Middle frontal gyrus (tissue), 1 donor: ENCODE results near the gene LAYN.

Experiments
- DNase-seq: peaks from one replicate; pipeline ENCODE4 v3.0.0-alpha.2; 2015; ENCODE audit warnings: low spot score; ENCODE audit errors: extremely low spot score

LAYN gene, protein sequence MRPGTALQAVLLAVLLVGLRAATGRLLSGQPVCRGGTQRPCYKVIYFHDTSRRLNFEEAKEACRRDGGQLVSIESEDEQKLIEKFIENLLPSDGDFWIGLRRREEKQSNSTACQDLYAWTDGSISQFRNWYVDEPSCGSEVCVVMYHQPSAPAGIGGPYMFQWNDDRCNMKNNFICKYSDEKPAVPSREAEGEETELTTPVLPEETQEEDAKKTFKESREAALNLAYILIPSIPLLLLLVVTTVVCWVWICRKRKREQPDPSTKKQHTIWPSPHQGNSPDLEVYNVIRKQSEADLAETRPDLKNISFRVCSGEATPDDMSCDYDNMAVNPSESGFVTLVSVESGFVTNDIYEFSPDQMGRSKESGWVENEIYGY

GRCh38 chr11:111540114-111540936 is at the start of gene LAYN:
Gene LAYN (plus strand): TSS chr11:111540720. CDS start chr11:111540844, 124 bp downstream.
- no peak for DNase-seq

- no peak for DNase-seq
Measured at GRCh38 chr11:111494040-111494439, 46.5 kb upstream of the LAYN start.

GRCh38 chr11:111499483-111499882 is 41.0 kb upstream of the LAYN start:
- no peak for DNase-seq

DNA sequence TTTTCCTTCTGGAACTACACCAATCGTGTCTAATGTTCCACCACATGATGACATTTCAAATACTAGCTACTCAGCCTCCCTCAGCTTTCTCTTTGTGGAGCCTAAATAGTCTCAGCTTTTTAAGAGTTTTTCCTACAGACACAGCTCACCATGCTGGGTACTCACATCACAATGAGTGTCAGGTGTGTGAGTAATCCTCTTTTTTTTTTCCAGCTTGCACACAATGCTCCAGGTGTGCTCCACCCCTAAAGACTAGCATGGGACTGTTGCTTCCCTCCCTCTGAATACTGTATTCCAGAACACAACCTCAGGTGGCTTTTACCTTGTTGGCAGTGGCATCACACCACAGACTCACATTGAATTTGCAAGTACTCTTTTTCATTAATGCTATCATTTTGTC is 40.0 kb upstream of the LAYN start:
- DNase-seq = no peak

GRCh38 chr11:111502611-111503010 is 37.9 kb upstream of the LAYN start:
- no peak for DNase-seq

GRCh38 chr11:111510311-111510710 is 30.2 kb upstream of the LAYN start:
- DNase-seq = no peak

DNA sequence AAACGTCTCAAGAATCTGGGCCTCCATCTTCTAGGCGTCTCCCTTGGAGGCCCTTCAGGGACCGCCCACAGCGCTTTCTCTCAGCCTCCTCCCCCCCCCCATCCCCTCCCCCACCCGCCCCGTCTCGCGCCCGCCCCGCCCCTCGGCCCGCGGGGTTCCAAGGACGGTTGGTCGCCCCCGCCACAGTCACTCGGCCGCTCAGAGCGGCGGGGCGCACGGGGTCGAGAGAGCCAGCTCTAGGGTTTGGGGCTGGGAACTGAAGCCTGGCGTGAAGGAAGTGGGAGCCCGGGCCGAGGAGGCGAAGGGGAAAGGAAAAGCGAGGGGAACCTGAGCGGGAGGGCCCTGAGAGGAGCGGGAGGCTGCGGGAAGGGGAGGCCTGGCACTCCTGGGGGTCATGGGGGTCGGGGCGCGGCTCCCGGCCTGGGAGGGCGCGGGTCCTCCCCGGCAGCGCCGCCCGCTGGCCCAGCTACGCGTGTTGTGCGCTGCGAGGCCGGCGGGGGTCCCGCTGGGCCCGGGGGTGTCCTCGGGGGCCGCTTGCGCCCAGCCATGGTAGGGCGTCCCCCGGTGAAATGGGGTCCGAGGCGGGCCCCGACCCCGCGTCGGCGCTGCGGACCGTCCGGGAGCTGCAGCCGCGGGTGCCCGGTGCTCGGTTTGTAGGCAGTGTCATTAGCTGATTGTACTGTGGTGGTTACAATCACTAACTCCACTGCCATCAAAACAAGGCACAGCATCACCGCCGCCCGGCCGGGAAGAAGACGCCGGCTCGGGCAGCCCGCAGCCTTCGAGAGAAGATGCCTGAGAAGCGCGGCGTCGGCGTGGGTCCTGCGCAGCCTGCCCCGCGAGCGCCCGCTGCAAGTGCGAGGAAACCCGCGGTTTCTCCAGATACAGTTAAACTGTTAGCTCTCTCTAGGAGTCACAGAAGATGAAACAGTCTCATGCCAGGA is 28.0 kb upstream of the LAYN start, which contains the start of gene BTG4:
Gene BTG4, minus strand, starts transcription at position 91 of the 944 bp plus-strand sequence. CDS start 13,610 bp downstream, outside the sequence.
- no peak for DNase-seq

DNA sequence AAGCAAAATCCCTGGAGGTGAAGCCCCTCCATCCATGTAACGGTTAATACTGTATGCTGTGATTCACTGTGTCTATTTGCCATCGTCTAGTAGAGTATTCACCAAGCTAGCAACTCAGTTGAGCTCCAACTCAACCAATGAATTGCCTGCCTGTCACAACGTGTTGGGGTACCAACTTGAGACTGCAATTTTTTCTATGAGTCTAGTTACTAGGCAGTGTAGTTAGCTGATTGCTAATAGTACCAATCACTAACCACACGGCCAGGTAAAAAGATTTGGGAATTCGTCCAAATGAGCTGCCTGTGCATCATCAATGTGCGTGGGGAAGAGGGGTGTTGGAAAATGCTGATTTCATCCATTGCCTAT is 27.3 kb upstream of the LAYN start:
- no peak for DNase-seq

DNA sequence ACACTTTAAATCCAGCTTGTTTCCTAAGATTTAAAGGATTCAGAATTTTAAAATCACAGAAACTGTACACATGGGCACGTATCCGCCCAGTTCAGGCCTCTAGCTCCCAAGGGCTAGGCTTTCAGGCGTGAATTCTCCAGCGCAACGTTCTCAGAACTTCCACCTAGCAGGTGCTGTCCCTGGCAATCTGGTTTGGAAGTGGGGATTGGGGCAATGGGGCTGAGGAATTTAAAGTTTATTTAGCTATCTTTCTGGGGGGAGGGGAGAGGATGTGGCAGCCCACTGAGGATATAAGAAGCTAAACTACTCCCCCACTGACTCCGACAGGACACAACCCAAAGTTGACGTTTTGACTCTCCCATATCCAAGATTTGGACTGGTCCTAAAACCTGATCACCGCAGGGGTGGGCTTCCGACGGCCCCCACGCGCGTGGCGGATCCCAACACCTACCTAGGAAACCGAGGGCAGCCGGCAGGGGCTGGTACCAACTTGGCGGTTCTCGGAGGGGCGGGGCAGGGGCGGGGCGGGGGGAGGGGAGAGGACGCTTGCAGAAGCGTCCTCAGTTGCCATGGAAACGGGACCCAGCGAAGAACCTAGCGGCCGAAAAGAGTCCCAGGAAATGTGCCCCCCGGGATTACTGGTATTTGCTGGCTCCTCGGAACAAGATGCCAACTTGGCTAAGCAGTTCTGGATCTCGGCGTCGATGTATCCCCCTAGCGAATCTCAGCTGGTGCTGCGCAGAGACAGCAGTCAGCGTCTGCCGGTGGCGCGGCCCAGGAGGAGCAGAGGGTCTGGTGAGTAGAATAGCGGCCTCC is 26.1 kb upstream of the LAYN start, which contains the start of gene HOATZ:
Gene HOATZ, plus strand, starts transcription at position 563 of the 816 bp plus-strand sequence. Its CDS starts 7 bp downstream, at position 570.
- DNase-seq = no peak

GRCh38 chr11:111515591-111515990 is 24.9 kb upstream of the LAYN start:
- DNase-seq = no peak

DNA sequence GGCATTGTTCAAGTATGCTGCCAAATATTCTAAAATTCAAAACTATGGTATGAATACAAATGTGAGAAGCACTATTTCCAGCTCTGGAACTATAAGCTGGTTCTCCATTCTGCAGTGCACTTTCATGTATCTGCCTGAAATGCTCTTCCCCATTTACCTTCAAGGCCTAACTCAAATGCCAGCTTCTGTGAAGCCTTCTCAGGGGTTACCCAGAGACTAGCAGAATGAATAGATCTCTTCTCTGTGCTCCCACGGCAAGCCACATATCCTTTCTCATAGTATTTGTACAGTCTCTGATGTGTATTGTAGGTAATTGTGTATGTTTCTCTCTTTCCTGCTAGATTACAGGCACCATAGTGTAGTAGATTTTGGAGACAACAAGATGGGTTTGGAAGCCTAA is 21.9 kb upstream of the LAYN start:
- DNase-seq = no peak

DNA sequence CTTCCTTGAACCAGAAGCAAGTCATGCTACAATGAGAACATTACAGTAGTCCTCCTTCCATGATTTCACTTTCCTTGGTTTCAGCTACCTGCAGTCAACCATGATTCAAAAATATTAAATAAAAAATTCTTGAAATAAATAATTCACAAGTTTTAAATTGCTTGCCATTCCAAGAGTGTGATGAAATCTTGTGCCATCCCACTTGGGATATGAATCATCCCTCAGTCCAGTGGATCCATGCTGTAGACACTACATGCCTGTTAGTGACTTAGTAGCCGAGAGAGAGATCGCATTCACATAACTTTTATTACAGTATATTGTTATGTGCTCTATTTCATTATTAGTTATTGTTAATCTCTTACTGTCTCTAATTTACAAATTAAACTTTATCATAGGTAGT is 20.0 kb upstream of the LAYN start:
- DNase-seq = no peak

DNA sequence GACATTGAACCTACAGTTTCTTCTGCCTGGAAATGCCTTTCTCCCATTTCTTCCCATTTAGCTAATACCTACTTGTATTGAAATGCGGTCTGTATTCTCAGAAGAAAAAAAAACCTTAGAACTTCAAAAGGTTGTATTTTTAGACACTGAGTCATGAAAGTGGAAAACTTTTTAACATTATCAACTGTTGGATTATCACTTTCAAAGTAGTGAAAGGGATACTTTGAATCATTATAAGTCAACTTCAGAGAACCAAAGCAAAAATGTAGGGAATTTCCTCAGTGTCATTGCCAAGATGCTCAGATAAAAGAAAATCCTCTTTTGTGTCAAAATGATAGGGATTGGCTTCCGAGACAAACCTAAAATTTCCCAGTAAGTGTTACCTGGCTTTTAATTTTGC is 19.4 kb upstream of the LAYN start:
- no peak for DNase-seq

DNA sequence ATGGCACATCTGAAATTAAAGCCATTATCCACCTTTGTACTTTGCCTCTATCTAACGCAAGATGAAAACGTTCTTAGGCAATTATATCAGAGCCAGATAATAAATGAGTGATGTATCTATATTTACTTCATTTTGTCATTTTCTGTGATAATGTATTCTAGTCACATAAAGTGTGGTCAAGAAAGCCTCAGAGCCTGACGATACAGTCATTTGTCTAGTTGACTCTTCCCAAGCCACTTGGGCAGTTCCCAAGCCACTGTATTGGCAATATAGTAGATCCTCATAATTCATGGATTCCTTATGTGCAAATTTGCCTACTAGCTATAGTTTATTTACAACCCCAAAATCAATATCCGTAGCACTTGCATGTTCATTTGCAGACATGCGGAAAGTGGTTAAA is 18.1 kb upstream of the LAYN start:
- no peak for DNase-seq

- DNase-seq = no peak
Measured at GRCh38 chr11:111523343-111523742, 17.2 kb upstream of the LAYN start.

GRCh38 chr11:111524056-111524455 is 16.5 kb upstream of the LAYN start:
- no peak for DNase-seq

- no peak for DNase-seq
Measured at GRCh38 chr11:111525456-111525855, 15.1 kb upstream of the LAYN start.

- no peak for DNase-seq
Measured at GRCh38 chr11:111526501-111526900, 14.0 kb upstream of the LAYN start.

- DNase-seq = no peak
Measured at GRCh38 chr11:111527279-111527678, 13.2 kb upstream of the LAYN start.

GRCh38 chr11:111528557-111528956 is 12.0 kb upstream of the LAYN start:
- no peak for DNase-seq
